ENCODE measurements around the gene HERC2.

DNA sequence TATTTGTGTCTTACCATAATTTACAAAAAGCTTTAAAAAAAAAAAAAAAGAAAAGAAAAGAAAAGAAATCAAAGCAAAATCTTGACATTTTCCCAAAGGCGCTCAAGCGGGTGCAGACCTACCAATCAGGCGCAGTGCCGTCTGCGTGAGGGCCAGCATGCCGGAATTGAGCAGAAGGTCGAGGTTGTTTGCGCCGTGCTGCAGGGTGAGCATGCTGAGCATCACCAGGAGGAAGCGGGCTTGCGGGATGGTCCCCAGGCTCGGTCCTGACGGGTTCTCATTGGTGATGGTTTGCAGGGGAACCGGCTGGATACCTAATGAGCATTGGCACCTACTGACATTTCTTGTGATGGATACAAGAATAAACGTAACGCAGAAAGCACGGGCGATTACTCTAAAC lies 93.9 kb downstream of the HERC2 start:
- TF ChIP-seq, protein P1, sequence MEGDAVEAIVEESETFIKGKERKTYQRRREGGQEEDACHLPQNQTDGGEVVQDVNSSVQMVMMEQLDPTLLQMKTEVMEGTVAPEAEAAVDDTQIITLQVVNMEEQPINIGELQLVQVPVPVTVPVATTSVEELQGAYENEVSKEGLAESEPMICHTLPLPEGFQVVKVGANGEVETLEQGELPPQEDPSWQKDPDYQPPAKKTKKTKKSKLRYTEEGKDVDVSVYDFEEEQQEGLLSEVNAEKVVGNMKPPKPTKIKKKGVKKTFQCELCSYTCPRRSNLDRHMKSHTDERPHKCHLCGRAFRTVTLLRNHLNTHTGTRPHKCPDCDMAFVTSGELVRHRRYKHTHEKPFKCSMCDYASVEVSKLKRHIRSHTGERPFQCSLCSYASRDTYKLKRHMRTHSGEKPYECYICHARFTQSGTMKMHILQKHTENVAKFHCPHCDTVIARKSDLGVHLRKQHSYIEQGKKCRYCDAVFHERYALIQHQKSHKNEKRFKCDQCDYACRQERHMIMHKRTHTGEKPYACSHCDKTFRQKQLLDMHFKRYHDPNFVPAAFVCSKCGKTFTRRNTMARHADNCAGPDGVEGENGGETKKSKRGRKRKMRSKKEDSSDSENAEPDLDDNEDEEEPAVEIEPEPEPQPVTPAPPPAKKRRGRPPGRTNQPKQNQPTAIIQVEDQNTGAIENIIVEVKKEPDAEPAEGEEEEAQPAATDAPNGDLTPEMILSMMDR (IDR thresholded peaks at IDR 0.05): no peak
- no peak for TF ChIP-seq POLR2A (IDR thresholded peaks at IDR 0.05)

Measured in uterus (tissue), 2 donors.